K562 (cell line): ENCODE results near the gene AP4S1. TPM values are rescaled to one million over a fixed set of nuclear protein-coding genes. Genes with fewer than 3 reads are reported as not detected.
"Not testable (repeated sequence)": the region's sequence is repeated elsewhere in the genome, so short reads cannot be mapped to it uniquely, and the experiment has no call there.

Source experiments
- ATAC-seq: fragments of 200-7000 bp; cut with Tn5 transposase; 3 replicates; pipeline ENCODE4 v1.9.1; 2020; ENCODE audit warnings: moderate library complexity
- BruUV-seq: library from RNA; stranded (reverse); fragments of 400-500 nt; replicated peaks from 2 replicates; lab custom pipeline; 2021; lab: Mats Ljungman, UMichigan
- CTCF ChIA-PET: fragments of 300-600 bp; formaldehyde crosslinking; extraction: SDS; loops from one replicate; lab custom pipeline; 2021; ENCODE audit warnings: low intra/inter-chr PET ratio; lab: Yijun Ruan, JAX
- POLR2A ChIA-PET: fragments of 300-600, 350-650 bp; sonication (Branson Sonifier 250); formaldehyde crosslinking; extraction: SDS; loops from one replicate; lab custom pipeline; 2021; ENCODE audit warnings: antibody characterized with exemption, inconsistent platforms; lab: Yijun Ruan, JAX
- DNase-seq, 4 experiments: peaks; one replicate each; pipeline versions ENCODE4 v3.0.0 to v3.0.0-alpha.2; 2011 to 2018; ENCODE audit warnings: low spot score in 3 of 4, mixed read lengths in 3 of 4; ENCODE audit errors: extremely low read depth in 1 of 4
- FAIRE-seq: peaks from 2 replicates; lab custom pipeline; 2011; peaks lifted over from hg19 to GRCh38; lab: Jason Lieb, UNC
- H2AFZ ChIP-seq: 2 replicates; pipeline ENCODE4 v1.6.0; 2011; ENCODE audit warnings: low read depth, low read length, control low read depth, inconsistent platforms
- H3K27ac ChIP-seq: fragments of 200-600 bp; 3 replicates; pipeline ENCODE4 v1.8.0; 2011; ENCODE audit warnings: low read depth, mild to moderate bottlenecking, control low read depth, inconsistent platforms, low read length, moderate library complexity, mixed read lengths; ENCODE audit errors: extremely low read depth
- H3K27me3 ChIP-seq, 2 experiments: fragments of 300-600 bp in 1 of 2; 2 replicates in 1 of 2; 3 replicates in 1 of 2; pipeline versions ENCODE4 v1.6.0 to v1.8.0; 2011; ENCODE audit warnings: inconsistent platforms in 2 of 2, low read length in 2 of 2, mild to moderate bottlenecking in 1 of 2, mixed read lengths in 1 of 2, moderate library complexity in 1 of 2; ENCODE audit not compliant: control insufficient read depth in 2 of 2, insufficient read depth in 2 of 2
- H3K36me3 ChIP-seq: fragments of 300-600 bp; 3 replicates; pipeline ENCODE4 v1.8.0; 2011; ENCODE audit warnings: mild to moderate bottlenecking, low read length, inconsistent platforms; ENCODE audit not compliant: control insufficient read depth, insufficient read depth
- H3K4me1 ChIP-seq, 2 experiments: fragments of 200-600 bp in 1 of 2; replicated peaks in 1 of 2; 2 replicates in 1 of 2; 3 replicates in 1 of 2; pipeline versions ENCODE4 v1.5.1 to v1.8.0; 2011; ENCODE audit warnings: inconsistent platforms in 2 of 2, low read length in 2 of 2, mild to moderate bottlenecking in 1 of 2, mixed read lengths in 1 of 2, moderate library complexity in 1 of 2; ENCODE audit not compliant: control insufficient read depth in 2 of 2, insufficient read depth in 2 of 2
- H3K4me2 ChIP-seq: 2 replicates; pipeline ENCODE4 v1.6.1; 2011; ENCODE audit warnings: low read length, control low read depth, inconsistent platforms, mixed read lengths; ENCODE audit not compliant: insufficient read depth
- H3K4me3 ChIP-seq: fragments of 200-600 bp; sonication (generic), shearing (Covaris generic); 2 replicates; pipeline ENCODE4 v1.5.1; 2016; ENCODE audit warnings: control low read depth, inconsistent platforms
- H3K79me2 ChIP-seq: fragments of 200-600 bp; 3 replicates; pipeline ENCODE4 v1.8.0; 2011; ENCODE audit warnings: low read length, inconsistent platforms; ENCODE audit not compliant: control insufficient read depth, insufficient read depth
- H3K9ac ChIP-seq, 2 experiments: 2 replicates each; pipeline versions ENCODE4 v1.6.0 to v1.6.1; 2011; ENCODE audit warnings: low read depth in 2 of 2, low read length in 2 of 2, control low read depth in 1 of 2, inconsistent platforms in 1 of 2, mild to moderate bottlenecking in 1 of 2, mixed read lengths in 1 of 2; ENCODE audit not compliant: insufficient read depth in 1 of 2
- H3K9me1 ChIP-seq: one replicate; pipeline ENCODE4 v1.6.0; 2011; ENCODE audit warnings: inconsistent platforms, mild to moderate bottlenecking, low read length, moderate library complexity; ENCODE audit not compliant: control insufficient read depth, insufficient read depth
- H3K9me3 ChIP-seq: replicated peaks from 2 replicates; pipeline ENCODE4 v1.5.1; 2011; ENCODE audit warnings: low read depth, low read length, inconsistent platforms; ENCODE audit not compliant: control insufficient read depth, insufficient read depth
- H4K20me1 ChIP-seq: replicated peaks from 2 replicates; pipeline ENCODE4 v1.6.1; 2011; ENCODE audit warnings: low read length, inconsistent platforms, mixed read lengths; ENCODE audit not compliant: control insufficient read depth, insufficient read depth
- HNRNPUL1 ChIP-seq: fragments of 200-400 bp; formaldehyde crosslinking; IDR thresholded peaks from 2 replicates; pipeline ENCODE4 v1.6.1; 2017; ENCODE audit warnings: low read length
- NONO ChIP-seq, 2 experiments: fragments of 200-400 bp in 1 of 2; fragments of 450-650 bp in 1 of 2; formaldehyde crosslinking in 1 of 2; IDR thresholded peaks; 2 replicates each; pipeline ENCODE4 v1.6.1; 2017; ENCODE audit warnings: low read depth in 2 of 2, mild to moderate bottlenecking in 2 of 2, moderate library complexity in 2 of 2, low read length in 1 of 2
- TEAD2 ChIP-seq: fragments of 450-650 bp; IDR thresholded peaks from 2 replicates; pipeline ENCODE4 v1.6.1; 2016; ENCODE audit warnings: missing genetic modification characterization, control low read depth, missing compliant biosample characterization
- ZFP36 ChIP-seq: fragments of 150-350 bp; IDR thresholded peaks from 2 replicates; pipeline ENCODE4 v1.6.1; 2018; ENCODE audit warnings: low read length, low read depth; ENCODE audit not compliant: partially characterized antibody
- ZNF444 ChIP-seq: fragments of 250-450 bp; sonication (Bioruptor Pico); IDR thresholded peaks from 2 replicates; pipeline ENCODE4 v1.4.0; 2020; ENCODE audit warnings: mild to moderate bottlenecking, moderate library complexity
- WGBS: fragments of 100-300 bp; shearing (Covaris generic); methylation state at CpG from one replicate; pipeline ENCODE4 v1.1.6; 2016; ENCODE audit warnings: low coverage, mixed read lengths; ENCODE audit not compliant: insufficient coverage; ENCODE audit errors: missing lambda C conversion rate; 5-methylcytosine and 5-hydroxymethylcytosine counted together
- in situ Hi-C: fragments of 300-500 bp; cut with MboI; formaldehyde crosslinking; loops from 4 replicates; pipeline ENCODE4 v1.15.0; 2018; ENCODE audit warnings: inconsistent platforms, mixed read lengths
- intact Hi-C: fragments of 100-400 bp; cut with micrococcal nuclease; formaldehyde crosslinking; loops from 2 replicates; pipeline ENCODE4 v1.14.2; 2022
- polyA plus RNA-seq, 8 experiments: library from polyadenylated mRNA; depleted of rRNA in 4 of 8; stranded (reverse) in 5 of 8; unstranded in 3 of 8; fragments of >200 nt; fragmentation: Nextera tagmentation in 2 of 8; fragmentation: Illumina TruSeq in 1 of 8; extraction: Ambion mirVana in 2 of 8; extraction: Trizol in 1 of 8; gene quantifications; 2 replicates each; pipeline versions ENCODE4 v1.2.1 to v1.2.3, GENCODE V29; 2011 to 2014; ENCODE audit warnings: inconsistent platforms in 1 of 8, missing spikeins in 1 of 8
- total RNA-seq, 7 experiments: library from RNA; depleted of rRNA in 6 of 7; stranded (reverse); fragments of >200 nt in 6 of 7; fragmentation: Illumina TruSeq in 2 of 7; extraction: Trizol in 2 of 7; gene quantifications; 2 replicates each; pipeline versions ENCODE4 v1.2.1 to v1.2.3, GENCODE V29; 2011 to 2021; ENCODE audit warnings: low replicate concordance in 1 of 7
- TF ChIP-seq, protein P1 (sequence below), 2 experiments: fragments of 450-650 bp; IDR thresholded peaks; 2 replicates each; pipeline ENCODE4 v1.6.1; 2016; ENCODE audit warnings: mild to moderate bottlenecking in 2 of 2, borderline replicate concordance in 1 of 2, low read depth in 1 of 2, moderate library complexity in 1 of 2
- TF ChIP-seq, protein P2 (sequence below): sonication (generic); formaldehyde crosslinking; IDR thresholded peaks from 2 replicates; pipeline ENCODE4 v1.8.0; 2022; ENCODE audit warnings: mild to moderate bottlenecking, missing genetic modification reagents

Gene AP4S1
- total and polyA plus RNA-seq, 9 of the 15 experiments (the other 6 are each of a cell fraction or from before 2014, with no cell fraction given): 3.7 to 7.8 (median 5.9) TPM

- TF ChIP-seq, protein P1, sequence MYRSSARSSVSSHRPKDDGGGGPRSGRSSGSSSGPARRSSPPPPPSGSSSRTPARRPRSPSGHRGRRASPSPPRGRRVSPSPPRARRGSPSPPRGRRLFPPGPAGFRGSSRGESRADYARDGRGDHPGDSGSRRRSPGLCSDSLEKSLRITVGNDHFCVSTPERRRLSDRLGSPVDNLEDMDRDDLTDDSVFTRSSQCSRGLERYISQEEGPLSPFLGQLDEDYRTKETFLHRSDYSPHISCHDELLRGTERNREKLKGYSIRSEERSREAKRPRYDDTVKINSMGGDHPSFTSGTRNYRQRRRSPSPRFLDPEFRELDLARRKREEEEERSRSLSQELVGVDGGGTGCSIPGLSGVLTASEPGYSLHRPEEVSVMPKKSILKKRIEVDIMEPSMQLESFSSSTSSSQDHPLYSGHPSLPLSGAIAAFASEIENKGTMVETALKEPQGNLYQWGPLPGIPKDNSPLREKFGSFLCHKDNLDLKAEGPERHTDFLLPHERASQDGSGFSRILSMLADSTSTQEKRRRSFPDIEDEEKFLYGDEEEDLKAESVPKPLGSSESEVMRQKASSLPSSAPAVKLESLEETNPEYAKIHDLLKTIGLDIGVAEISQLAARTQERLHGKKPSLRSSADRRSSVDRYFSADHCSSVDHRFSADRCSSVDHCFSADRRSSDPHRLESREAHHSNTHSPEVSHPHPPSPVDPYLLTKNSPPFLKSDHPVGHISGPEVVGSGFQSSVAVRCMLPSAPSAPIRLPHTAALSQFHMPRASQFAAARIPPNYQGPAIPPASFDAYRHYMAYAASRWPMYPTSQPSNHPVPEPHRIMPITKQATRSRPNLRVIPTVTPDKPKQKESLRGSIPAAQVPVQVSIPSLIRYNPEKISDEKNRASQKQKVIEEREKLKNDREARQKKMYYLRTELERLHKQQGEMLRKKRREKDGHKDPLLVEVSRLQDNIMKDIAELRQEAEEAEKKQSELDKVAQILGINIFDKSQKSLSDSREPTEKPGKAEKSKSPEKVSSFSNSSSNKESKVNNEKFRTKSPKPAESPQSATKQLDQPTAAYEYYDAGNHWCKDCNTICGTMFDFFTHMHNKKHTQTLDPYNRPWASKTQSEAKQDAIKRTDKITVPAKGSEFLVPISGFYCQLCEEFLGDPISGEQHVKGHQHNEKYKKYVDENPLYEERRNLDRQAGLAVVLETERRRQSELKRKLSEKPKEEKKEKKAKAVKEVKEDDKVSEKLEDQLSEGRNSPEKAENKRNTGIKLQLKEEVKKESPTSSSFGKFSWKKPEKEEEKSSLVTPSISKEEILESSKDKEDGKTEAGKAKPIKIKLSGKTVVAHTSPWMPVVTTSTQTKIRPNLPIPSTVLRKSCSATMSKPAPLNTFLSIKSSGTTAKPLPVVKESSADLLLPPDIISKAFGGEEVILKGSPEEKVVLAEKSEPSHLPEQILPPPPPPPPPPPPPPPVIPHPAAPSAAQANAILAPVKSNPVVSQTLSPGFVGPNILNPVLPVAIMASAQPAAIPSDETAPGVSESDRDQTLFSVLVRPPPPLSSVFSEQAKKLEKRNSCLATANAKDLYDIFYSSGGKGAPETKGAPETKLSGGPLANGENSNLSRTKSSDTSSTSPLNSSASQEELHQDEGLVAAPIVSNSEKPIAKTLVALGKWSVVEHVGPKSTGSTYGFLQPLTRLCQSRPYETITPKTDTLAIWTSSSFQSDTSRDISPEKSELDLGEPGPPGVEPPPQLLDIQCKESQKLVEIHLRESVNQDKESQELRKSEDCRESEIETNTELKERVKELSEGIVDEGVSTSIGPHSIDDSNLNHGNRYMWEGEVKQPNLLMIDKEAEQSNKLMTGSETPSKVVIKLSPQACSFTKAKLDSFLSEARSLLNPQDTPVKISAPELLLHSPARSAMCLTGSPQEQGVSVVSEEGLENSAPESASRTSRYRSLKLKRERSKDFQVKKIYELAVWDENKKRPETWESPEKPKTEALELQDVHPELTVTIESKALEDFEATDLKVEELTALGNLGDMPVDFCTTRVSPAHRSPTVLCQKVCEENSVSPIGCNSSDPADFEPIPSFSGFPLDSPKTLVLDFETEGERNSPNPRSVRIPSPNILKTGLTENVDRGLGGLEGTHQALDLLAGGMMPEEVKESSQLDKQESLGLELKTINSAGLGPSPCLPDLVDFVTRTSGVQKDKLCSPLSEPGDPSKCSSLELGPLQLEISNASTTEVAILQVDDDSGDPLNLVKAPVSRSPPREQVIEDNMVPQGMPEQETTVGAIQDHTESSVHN (IDR thresholded peaks at IDR 0.05; ENCODE audit: borderline replicate concordance in 1 of 2, low read depth in 1 of 2): no peak
- TF ChIP-seq TEAD2 (tag) (no peak), NONO (IDR thresholded peaks at IDR 0.05; ENCODE audit: low read depth in 2 of 2, low read length in 1 of 2) (no peak), HNRNPUL1 (no peak), ZFP36 (no peak), ZNF444 (CRISPR knock-in tag) (no peak)
- TF ChIP-seq, protein P2, sequence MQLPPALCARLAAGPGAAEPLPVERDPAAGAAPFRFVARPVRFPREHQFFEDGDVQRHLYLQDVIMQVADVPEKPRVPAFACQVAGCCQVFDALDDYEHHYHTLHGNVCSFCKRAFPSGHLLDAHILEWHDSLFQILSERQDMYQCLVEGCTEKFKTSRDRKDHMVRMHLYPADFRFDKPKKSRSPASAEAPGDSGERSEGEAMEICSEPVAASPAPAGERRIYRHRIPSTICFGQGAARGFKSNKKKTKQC (CRISPR knock-in tag): no peak
Observed at GRCh38 chr14:31085027-31085426, 59.6 kb downstream of the AP4S1 start (continued).

DNA sequence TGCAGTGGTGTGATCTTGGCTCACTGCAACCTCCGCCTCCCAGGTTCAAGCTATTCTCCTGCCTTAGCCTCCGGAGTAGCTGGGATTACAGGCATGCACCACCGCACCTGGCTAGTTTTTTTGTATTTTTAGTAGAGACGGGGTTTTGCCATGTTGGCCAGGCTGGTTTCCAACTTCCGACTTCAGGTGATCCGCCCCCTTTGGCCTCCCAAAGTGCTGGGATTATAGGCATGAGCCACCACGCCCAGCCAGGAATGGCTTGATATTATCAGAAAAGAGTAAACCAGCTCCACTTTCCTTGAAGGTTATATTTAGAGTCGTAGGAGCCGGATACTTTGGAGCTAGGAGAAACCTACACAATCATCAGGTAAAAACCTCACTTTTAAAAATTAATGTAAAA is 61.0 kb downstream of the AP4S1 start:
- POLR2A ChIA-PET: interaction anchor here (0.6 to 1.5 kb wide), 4 partner anchors 10 to 490 kb away, joined by 3 to 5 read pairs (median 4); no protein-coding TSS in a partner anchor
- 70% methylated on average over 8 of the region's 9 CpGs for WGBS
- H3K36me3 ChIP-seq: not testable (repeated sequence)

More for the DNA sequence above, 61.0 kb downstream of the AP4S1 start:
- DNase-seq, H3K9ac ChIP-seq, H3K4me1 ChIP-seq, H2AFZ ChIP-seq, H3K4me3 ChIP-seq, H3K4me2 ChIP-seq, H4K20me1 ChIP-seq, ATAC-seq, H3K79me2 ChIP-seq, FAIRE-seq, H3K27ac ChIP-seq, H3K9me1 ChIP-seq, in situ Hi-C loops, CTCF ChIA-PET, BruUV-seq, H3K9me3 ChIP-seq, H3K27me3 ChIP-seq: not testable (repeated sequence)
- intact Hi-C loops: loop anchor here (10.0 kb wide), 1 partner anchor 268 kb away; no protein-coding TSS in a partner anchor
